D721Med (cell line): ENCODE data around the gene SUSD4.

Experiments used
- DNase-seq: peaks from one replicate; pipeline ENCODE4 v3.0.0; 2011; ENCODE audit warnings: low spot score; ENCODE audit not compliant: insufficient read length
- FAIRE-seq: peaks from 2 replicates; lab custom pipeline; 2011; peaks lifted over from hg19 to GRCh38; lab: Jason Lieb, UNC
- CTCF ChIP-seq: IDR thresholded peaks from 2 replicates; pipeline ENCODE4 v1.5.1; 2012; ENCODE audit warnings: mild to moderate bottlenecking, control low read depth; ENCODE audit not compliant: insufficient read depth; ENCODE audit errors: missing control alignments

Gene SUSD4

GRCh38 chr1:223227486-223228196 is 136.3 kb downstream of the SUSD4 start:
- no peak for TF ChIP-seq CTCF
- DNase-seq (no peak), FAIRE-seq (no peak)

- no peak for FAIRE-seq
- TF ChIP-seq CTCF, result no peak
- DNase-seq, result no peak
Measured at GRCh38 chr1:223227031-223227430, 136.9 kb downstream of the SUSD4 start.

GRCh38 chr1:223226271-223226670 is 137.7 kb downstream of the SUSD4 start:
- no peak for TF ChIP-seq CTCF
- DNase-seq, result no peak
- no peak for FAIRE-seq

- FAIRE-seq (no peak), DNase-seq (no peak)
- TF ChIP-seq CTCF, result no peak
Measured at GRCh38 chr1:223225481-223225880, 138.5 kb downstream of the SUSD4 start.

GRCh38 chr1:223225061-223225460 is 138.9 kb downstream of the SUSD4 start:
- no peak for TF ChIP-seq CTCF
- no peak for DNase-seq
- FAIRE-seq, result no peak

- DNase-seq (no peak), FAIRE-seq (no peak)
- TF ChIP-seq CTCF, result no peak
Measured at GRCh38 chr1:223224465-223224864, 139.5 kb downstream of the SUSD4 start.
